CD14-positive monocyte (primary cell): ENCODE data around the gene KLHL3. TPM values are rescaled to one million over a fixed set of nuclear protein-coding genes. Genes with fewer than 3 reads are reported as not detected.

Source experiments
- DNase-seq, 3 donors: peaks; one replicate each; pipeline ENCODE4 v3.0.0-alpha.2; 2011 to 2022
- H2AFZ ChIP-seq: 2 replicates; pipeline ENCODE4 v1.6.0; 2012; ENCODE audit warnings: mild to moderate bottlenecking, low read depth, low read length, inconsistent platforms; ENCODE audit not compliant: insufficient read depth, poor library complexity, severe bottlenecking
- H3K27ac ChIP-seq, 2 donors: 1 replicate in 1 of 2; 2 replicates in 1 of 2; pipeline ENCODE4 v1.5.1; 2012 to 2013; ENCODE audit warnings: low read length in 2 of 2, control low read depth in 1 of 2, inconsistent platforms in 1 of 2, low read depth in 1 of 2, mild to moderate bottlenecking in 1 of 2
- H3K27me3 ChIP-seq, 2 donors: one replicate each; pipeline versions ENCODE4 v1.6.0 to v1.6.1; 2011 to 2013; ENCODE audit warnings: low read length in 2 of 2; ENCODE audit not compliant: control insufficient read depth in 2 of 2, insufficient read depth in 2 of 2
- H3K36me3 ChIP-seq, 2 donors: replicated peaks in 1 of 2; 1 replicate in 1 of 2; 2 replicates in 1 of 2; pipeline versions ENCODE4 v1.5.1 to v1.6.1; 2012 to 2013; ENCODE audit warnings: low read length in 2 of 2, control low read depth in 1 of 2, inconsistent platforms in 1 of 2, mild to moderate bottlenecking in 1 of 2; ENCODE audit not compliant: insufficient read depth in 2 of 2, control insufficient read depth in 1 of 2
- H3K4me1 ChIP-seq, 2 donors: 1 replicate in 1 of 2; 2 replicates in 1 of 2; pipeline versions ENCODE4 v1.5.1 to v1.6.1; 2012 to 2013; ENCODE audit warnings: low read length in 2 of 2, control low read depth in 1 of 2, inconsistent platforms in 1 of 2, mild to moderate bottlenecking in 1 of 2, moderate library complexity in 1 of 2; ENCODE audit not compliant: insufficient read depth in 2 of 2, control insufficient read depth in 1 of 2
- H3K4me2 ChIP-seq: replicated peaks from 2 replicates; pipeline ENCODE3; 2012; ENCODE audit warnings: low read length, moderate library complexity, mild to moderate bottlenecking; ENCODE audit not compliant: poor library complexity, severe bottlenecking; ENCODE audit errors: extremely low read depth
- H3K4me3 ChIP-seq, 3 experiments: fragments of 200-600 bp in 1 of 3; sonication (generic) in 1 of 3; replicated peaks in 1 of 3; 1 replicate in 2 of 3; 2 replicates in 1 of 3; pipeline ENCODE4 v1.5.1; 2011 to 2013; ENCODE audit warnings: low read length in 3 of 3, mild to moderate bottlenecking in 3 of 3, control low read depth in 2 of 3, low read depth in 2 of 3, inconsistent platforms in 1 of 3, moderate library complexity in 1 of 3
- H3K79me2 ChIP-seq: 2 replicates; pipeline ENCODE4 v1.6.0; 2012; ENCODE audit warnings: mild to moderate bottlenecking, control low read depth, inconsistent platforms, low read length, moderate library complexity; ENCODE audit not compliant: insufficient read depth
- H3K9ac ChIP-seq: 2 replicates; pipeline ENCODE4 v1.6.0; 2017; ENCODE audit warnings: low read length, mild to moderate bottlenecking; ENCODE audit not compliant: insufficient read depth, poor library complexity, severe bottlenecking
- H3K9me3 ChIP-seq, 2 donors: replicated peaks in 1 of 2; 1 replicate in 1 of 2; 2 replicates in 1 of 2; pipeline versions ENCODE4 v1.5.1 to v1.6.1; 2012 to 2013; ENCODE audit warnings: low read length in 2 of 2, control low read depth in 1 of 2; ENCODE audit not compliant: control insufficient read depth in 1 of 2, insufficient read depth in 1 of 2
- H4K20me1 ChIP-seq: 2 replicates; pipeline ENCODE4 v1.6.0; 2012; ENCODE audit warnings: mild to moderate bottlenecking, low read length, control low read depth, moderate library complexity; ENCODE audit not compliant: insufficient read depth
- H3K27ac Mint-ChIP-seq, 7 donors: one replicate each; pipeline ENCODE4 v1.8.0; 2020; ENCODE audit warnings: mild to moderate bottlenecking in 7 of 7, mixed read lengths in 7 of 7, moderate library complexity in 6 of 7, inconsistent platforms in 2 of 7
- H3K27me3 Mint-ChIP-seq, 3 donors: one replicate each; pipeline ENCODE4 v1.8.0; 2021 to 2022; ENCODE audit warnings: low read depth in 3 of 3, mild to moderate bottlenecking in 3 of 3, mixed read lengths in 3 of 3, moderate library complexity in 3 of 3, inconsistent platforms in 1 of 3
- H3K36me3 Mint-ChIP-seq, 2 donors: one replicate each; pipeline ENCODE4 v1.8.0; 2020; ENCODE audit warnings: mixed read lengths in 2 of 2, inconsistent platforms in 1 of 2, mild to moderate bottlenecking in 1 of 2
- H3K4me1 Mint-ChIP-seq: one replicate; pipeline ENCODE4 v1.8.0; 2020; ENCODE audit warnings: mild to moderate bottlenecking, mixed read lengths
- H3K4me3 Mint-ChIP-seq, 2 donors: one replicate each; pipeline ENCODE4 v1.8.0; 2020; ENCODE audit warnings: mild to moderate bottlenecking in 2 of 2, mixed read lengths in 2 of 2, moderate library complexity in 1 of 2
- H3K9me3 Mint-ChIP-seq, 7 donors: one replicate each; pipeline ENCODE4 v1.8.0; 2020 to 2022; ENCODE audit warnings: mixed read lengths in 7 of 7, mild to moderate bottlenecking in 6 of 7, moderate library complexity in 6 of 7, inconsistent platforms in 2 of 7
- CTCF ChIP-seq: fragments of 200-600 bp; IDR thresholded peaks from one replicate; pipeline ENCODE4 v1.8.0; 2022; ENCODE audit warnings: antibody characterized with exemption, mild to moderate bottlenecking
- WGBS: methylation state at CpG from one replicate; pipeline ENCODE4 v1.1.5; 2013; ENCODE audit warnings: missing lambda C conversion rate; ENCODE audit not compliant: insufficient coverage; 5-methylcytosine and 5-hydroxymethylcytosine counted together
- intact Hi-C, 2 donors: fragments of 100-400 bp; cut with micrococcal nuclease; formaldehyde crosslinking; loops; one replicate each; pipeline versions ENCODE4 v1.15.0 to v1.15.1; 2023
- polyA plus RNA-seq, 3 donors: library from polyadenylated mRNA; depleted of rRNA in 1 of 3; unstranded in 2 of 3; stranded (reverse) in 1 of 3; fragments of 300-500 nt in 2 of 3; fragments of >200 nt in 1 of 3; fragmentation: Illumina TruSeq in 2 of 3; gene quantifications; 1 replicate in 2 of 3; 2 replicates in 1 of 3; pipeline ENCODE4 v1.2.3, GENCODE V29; 2012 to 2021

KLHL3 gene
- polyA plus RNA-seq, 3 donors, result 0.71 TPM; not detected in 2

- Histone ChIP-seq H3K4me1 (peaks cover 16 to 25% of the 10 kb centered on the region in 2 donors), H3K9ac (no peak overlapping the region), H3K9me3 (no peaks in the 10 kb centered on the region), H3K27ac (no peak overlapping the region), H3K27me3 (peaks cover 0 to 2% of the 10 kb centered on the region in 2 donors), H4K20me1 (no peaks in the 10 kb centered on the region), H2AFZ (no peak overlapping the region), H3K4me3 (no peak overlapping the region), H3K79me2 (no peaks in the 10 kb centered on the region), H3K4me2 (no peak overlapping the region), H3K36me3 (no peaks in the 10 kb centered on the region)
- intact Hi-C loops, result no loop called here
- Mint-ChIP-seq H3K27ac (no peak overlapping the region), H3K4me1 (no peaks in the 10 kb centered on the region), H3K9me3 (peaks cover 0 to 2% (median 0%) of the 10 kb centered on the region in 7 donors), H3K4me3 (no peak overlapping the region), H3K36me3 (no peaks in the 10 kb centered on the region), H3K27me3 (peaks cover 0 to 4% (median 3%) of the 10 kb centered on the region in 3 donors)
- DNase-seq, result no peak
- WGBS, result 93% methylated on average over 2 of the region's 3 CpGs
- TF ChIP-seq CTCF, result no peak
Measured at GRCh38 chr5:137733006-137733405, 2.9 kb downstream of the KLHL3 start.

- 100% methylated on average over 1 of the region's 3 CpGs for WGBS
- Histone ChIP-seq H3K27me3 (peaks cover 0 to 2% of the 10 kb centered on the region in 2 donors), H3K27ac (no peak overlapping the region), H3K4me3 (no peak overlapping the region), H3K9ac (no peak overlapping the region), H3K4me1 (peaks cover 16 to 18% of the 10 kb centered on the region in 2 donors), H2AFZ (no peak overlapping the region), H3K4me2 (no peak overlapping the region), H4K20me1 (no peaks in the 10 kb centered on the region), H3K79me2 (no peaks in the 10 kb centered on the region), H3K9me3 (no peaks in the 10 kb centered on the region), H3K36me3 (no peaks in the 10 kb centered on the region)
- Mint-ChIP-seq H3K27ac (no peak overlapping the region), H3K36me3 (no peaks in the 10 kb centered on the region), H3K4me1 (no peaks in the 10 kb centered on the region), H3K4me3 (no peak overlapping the region), H3K27me3 (peaks cover 0 to 4% (median 3%) of the 10 kb centered on the region in 3 donors), H3K9me3 (no peaks in the 10 kb centered on the region)
- intact Hi-C loops, result no loop called here
- TF ChIP-seq CTCF, result no peak
- no peak for DNase-seq
Measured at GRCh38 chr5:137731176-137731575, 4.7 kb downstream of the KLHL3 start.
